Stimulated activated CD8-positive, alpha-beta memory T cell treated with anti-CD3 and anti-CD28 coated beads, Interleukin-4, amount 100 ng/mL, for 24 hours (primary cell): ENCODE results near the gene BAIAP2.

ENCODE experiments used
- DNase-seq: peaks from one replicate; pipeline ENCODE4 v3.0.0-alpha.2; 2020; ENCODE audit warnings: low read depth

BAIAP2 gene

GRCh38 chr17:81053041-81053970 lies 18.4 kb downstream of the BAIAP2 start:
- no peak for DNase-seq

- DNase-seq, result no peak
Measured at GRCh38 chr17:81054308-81054707, 19.4 kb downstream of the BAIAP2 start.

GRCh38 chr17:81054881-81055370 lies 20.0 kb downstream of the BAIAP2 start:
- no peak for DNase-seq

- DNase-seq, result no peak
Measured at GRCh38 chr17:81056312-81056711, 21.4 kb downstream of the BAIAP2 start.

GRCh38 chr17:81057079-81057730 lies 22.3 kb downstream of the BAIAP2 start:
- no peak for DNase-seq

GRCh38 chr17:81057777-81058176 lies 22.8 kb downstream of the BAIAP2 start:
- DNase-seq, result no peak

GRCh38 chr17:81058263-81058871 lies 23.4 kb downstream of the BAIAP2 start:
- no peak for DNase-seq

- no peak for DNase-seq
Measured at GRCh38 chr17:81059026-81059425, 24.1 kb downstream of the BAIAP2 start.

GRCh38 chr17:81060416-81060815 lies 25.5 kb downstream of the BAIAP2 start:
- no peak for DNase-seq

- DNase-seq, result no peak
Measured at GRCh38 chr17:81061027-81061735, 26.2 kb downstream of the BAIAP2 start.

GRCh38 chr17:81062014-81062780 lies 27.2 kb downstream of the BAIAP2 start:
- no peak for DNase-seq

GRCh38 chr17:81063106-81064093 lies 28.4 kb downstream of the BAIAP2 start:
- no peak for DNase-seq

- DNase-seq, result no peak
Measured at GRCh38 chr17:81064678-81065475, 29.9 kb downstream of the BAIAP2 start.

GRCh38 chr17:81065500-81065899 lies 30.5 kb downstream of the BAIAP2 start:
- no peak for DNase-seq

GRCh38 chr17:81066072-81066471 lies 31.1 kb downstream of the BAIAP2 start:
- no peak for DNase-seq

- DNase-seq, result no peak
Measured at GRCh38 chr17:81066771-81067315, 31.9 kb downstream of the BAIAP2 start.

- DNase-seq, result no peak
Measured at GRCh38 chr17:81067391-81067811, 32.5 kb downstream of the BAIAP2 start.

- DNase-seq, result no peak
Measured at GRCh38 chr17:81068411-81069134, 33.6 kb downstream of the BAIAP2 start.
